IMR-90 (cell line): ENCODE results near the gene DHDH. TPM values are rescaled to one million over a fixed set of nuclear protein-coding genes. Genes with fewer than 3 reads are reported as not detected.

ENCODE experiments used
- ATAC-seq: fragments of 200-7000 bp; cut with Tn5 transposase; 2 replicates; pipeline ENCODE4 v1.9.1; 2020; ENCODE audit warnings: low read depth, mild to moderate bottlenecking, moderate library complexity
- BruUV-seq: library from RNA; stranded (reverse); fragments of 400-500 nt; replicated peaks from 2 replicates; lab custom pipeline; 2021; lab: Mats Ljungman, UMichigan
- CTCF ChIA-PET: fragments of 300-600 bp; formaldehyde crosslinking; extraction: SDS; loops from one replicate; lab custom pipeline; 2021; ENCODE audit warnings: antibody characterized with exemption; lab: Yijun Ruan, JAX
- POLR2A ChIA-PET: fragments of 300-600 bp; sonication (Branson Sonifier 250); formaldehyde crosslinking; loops from one replicate; lab custom pipeline; 2022; ENCODE audit warnings: antibody characterized with exemption; ENCODE audit not compliant: unreplicated experiment; lab: Charles Lee
- DNase-seq: peaks from one replicate; pipeline ENCODE4 v3.0.0; 2013
- H2AFZ ChIP-seq: replicated peaks from 2 replicates; pipeline ENCODE3; 2013; ENCODE audit warnings: low read length, mild to moderate bottlenecking; ENCODE audit not compliant: poor library complexity
- H2AK5ac ChIP-seq: 2 replicates; pipeline ENCODE4 v1.6.1; 2013; ENCODE audit warnings: low read depth, low read length, inconsistent platforms
- H2AK9ac ChIP-seq: replicated peaks from 2 replicates; pipeline ENCODE3; 2013; ENCODE audit warnings: mild to moderate bottlenecking, low read depth, low read length, moderate library complexity; ENCODE audit not compliant: poor library complexity
- H2BK120ac ChIP-seq: 2 replicates; pipeline ENCODE4 v1.6.1; 2013; ENCODE audit warnings: low read depth, low read length, inconsistent platforms
- H2BK15ac ChIP-seq: 3 replicates; pipeline ENCODE4 v1.6.1; 2013; ENCODE audit warnings: low read depth, low read length, inconsistent platforms
- H2BK20ac ChIP-seq: 2 replicates; pipeline ENCODE4 v1.6.1; 2013; ENCODE audit warnings: low read depth, mild to moderate bottlenecking, inconsistent platforms, low read length, moderate library complexity
- H2BK5ac ChIP-seq: 2 replicates; pipeline ENCODE4 v1.6.1; 2013; ENCODE audit warnings: mild to moderate bottlenecking, low read depth, low read length, inconsistent platforms; ENCODE audit not compliant: poor library complexity, severe bottlenecking
- H3K14ac ChIP-seq: replicated peaks from 2 replicates; pipeline ENCODE4 v1.6.1; 2013; ENCODE audit warnings: low read depth, low read length, inconsistent platforms
- H3K18ac ChIP-seq: 2 replicates; pipeline ENCODE4 v1.6.1; 2013; ENCODE audit warnings: low read depth, low read length, control low read depth
- H3K23ac ChIP-seq: 2 replicates; pipeline ENCODE4 v1.6.1; 2013; ENCODE audit warnings: low read depth, low read length, inconsistent platforms
- H3K27ac ChIP-seq: 2 replicates; pipeline ENCODE4 v1.5.1; 2013; ENCODE audit warnings: mild to moderate bottlenecking, control low read depth, low read length; ENCODE audit not compliant: insufficient read depth
- H3K27me3 ChIP-seq: 2 replicates; pipeline ENCODE4 v1.6.1; 2013; ENCODE audit warnings: low read length; ENCODE audit not compliant: control insufficient read depth, insufficient read depth
- H3K36me3 ChIP-seq: 2 replicates; pipeline ENCODE4 v1.6.1; 2013; ENCODE audit warnings: low read length, mixed read lengths; ENCODE audit not compliant: control insufficient read depth, insufficient read depth
- H3K4ac ChIP-seq: 2 replicates; pipeline ENCODE4 v1.6.1; 2013; ENCODE audit warnings: low read depth, low read length, inconsistent platforms
- H3K4me1 ChIP-seq: 2 replicates; pipeline ENCODE4 v1.6.1; 2013; ENCODE audit warnings: low read length, mixed read lengths; ENCODE audit not compliant: control insufficient read depth, insufficient read depth
- H3K4me2 ChIP-seq: 2 replicates; pipeline ENCODE4 v1.6.1; 2013; ENCODE audit warnings: low read depth, mild to moderate bottlenecking, control low read depth, low read length, moderate library complexity
- H3K4me3 ChIP-seq: 2 replicates; pipeline ENCODE4 v1.5.1; 2013; ENCODE audit warnings: low read depth, mild to moderate bottlenecking, control low read depth, low read length, moderate library complexity; ENCODE audit not compliant: insufficient read depth
- H3K56ac ChIP-seq: 2 replicates; pipeline ENCODE4 v1.6.1; 2013; ENCODE audit warnings: low read length, inconsistent platforms; ENCODE audit not compliant: insufficient read depth; ENCODE audit errors: extremely low read depth
- H3K79me1 ChIP-seq, 2 experiments: 2 replicates each; pipeline ENCODE4 v1.6.1; 2013; ENCODE audit warnings: low read length in 2 of 2, inconsistent platforms in 1 of 2, low read depth in 1 of 2
- H3K9ac ChIP-seq: 2 replicates; pipeline ENCODE4 v1.6.1; 2013; ENCODE audit warnings: low read depth, low read length, control low read depth
- H3K9me1 ChIP-seq: 2 replicates; pipeline ENCODE4 v1.6.1; 2013; ENCODE audit warnings: low read length, inconsistent platforms; ENCODE audit not compliant: insufficient read depth
- H3K9me3 ChIP-seq: 2 replicates; pipeline ENCODE4 v1.6.1; 2013; ENCODE audit warnings: low read length; ENCODE audit not compliant: control insufficient read depth, insufficient read depth
- H4K20me1 ChIP-seq: 2 replicates; pipeline ENCODE4 v1.6.1; 2013; ENCODE audit warnings: low read length, inconsistent platforms; ENCODE audit not compliant: insufficient read depth
- H4K5ac ChIP-seq: 2 replicates; pipeline ENCODE4 v1.6.1; 2013; ENCODE audit warnings: mild to moderate bottlenecking, low read depth, low read length, control low read depth
- H4K8ac ChIP-seq, 2 experiments: 2 replicates each; pipeline ENCODE4 v1.6.1; 2013; ENCODE audit warnings: low read depth in 2 of 2, low read length in 2 of 2, control low read depth in 1 of 2, inconsistent platforms in 1 of 2
- H4K91ac ChIP-seq: 2 replicates; pipeline ENCODE4 v1.6.1; 2013; ENCODE audit warnings: low read depth, low read length, inconsistent platforms; ENCODE audit not compliant: insufficient read depth
- CHD1 ChIP-seq: IDR thresholded peaks from 2 replicates; pipeline ENCODE4 v1.6.1; 2012; ENCODE audit warnings: low read depth, low read length, improper control_type of control experiment
- ELK1 ChIP-seq: fragments of 150-350 bp; IDR thresholded peaks from 2 replicates; pipeline ENCODE4 v1.6.1; 2016; ENCODE audit warnings: low read depth, mild to moderate bottlenecking, low read length, moderate library complexity, borderline replicate concordance
- MAFK ChIP-seq: IDR thresholded peaks from 2 replicates; pipeline ENCODE4 v1.6.1; 2012; ENCODE audit warnings: low read depth, low read length, improper control_type of control experiment
- MAZ ChIP-seq: IDR thresholded peaks from 2 replicates; pipeline ENCODE4 v1.6.1; 2012; ENCODE audit warnings: low read depth, mild to moderate bottlenecking, low read length, improper control_type of control experiment, moderate library complexity, borderline replicate concordance
- MXI1 ChIP-seq: IDR thresholded peaks from 2 replicates; pipeline ENCODE4 v1.6.1; 2012; ENCODE audit warnings: low read depth, mild to moderate bottlenecking, low read length, moderate library complexity, borderline replicate concordance
- POLR2A ChIP-seq: IDR thresholded peaks from 2 replicates; pipeline ENCODE4 v1.6.1; 2012; ENCODE audit warnings: mild to moderate bottlenecking, low read depth, low read length
- RAD21 ChIP-seq: IDR thresholded peaks from 2 replicates; pipeline ENCODE4 v1.6.1; 2012; ENCODE audit warnings: low read length, improper control_type of control experiment
- RCOR1 ChIP-seq: IDR thresholded peaks from 2 replicates; pipeline ENCODE4 v1.6.1; 2012; ENCODE audit warnings: mild to moderate bottlenecking, low read length, improper control_type of control experiment; ENCODE audit not compliant: insufficient replicate concordance
- USF2 ChIP-seq: fragments of 150-350 bp; IDR thresholded peaks from 2 replicates; pipeline ENCODE4 v1.6.1; 2017; ENCODE audit warnings: mild to moderate bottlenecking, antibody characterized with exemption, low read length, low read depth
- WGBS, 2 experiments: methylation state at CpG; one replicate each; pipeline versions ENCODE4 v1.1.5 to v1.1.7; 2013; ENCODE audit warnings: missing lambda C conversion rate in 2 of 2; ENCODE audit not compliant: insufficient read length in 1 of 2; ENCODE audit errors: extremely low coverage in 2 of 2; 5-methylcytosine and 5-hydroxymethylcytosine counted together
- dilution Hi-C: fragments of 300-500 bp; cut with HindIII; formaldehyde crosslinking; loops from one replicate; pipeline ENCODE4 v1.14.3; 2018; ENCODE audit warnings: low sequenced_read_pairs; ENCODE audit not compliant: unreplicated experiment
- in situ Hi-C: fragments of 300-500 bp; cut with MboI; formaldehyde crosslinking; loops from 3 replicates; pipeline ENCODE4 v1.14.3; 2019; ENCODE audit warnings: low sequenced_read_pairs, inconsistent platforms, mixed read lengths
- intact Hi-C: fragments of 100-400 bp; cut with micrococcal nuclease; formaldehyde crosslinking; loops from 2 replicates; pipeline ENCODE4 v1.10.0; 2022
- polyA plus RNA-seq, 3 experiments: library from polyadenylated mRNA; depleted of rRNA; stranded (reverse); fragments of >200 nt; gene quantifications; 2 replicates each; pipeline ENCODE4 v1.2.3, GENCODE V29; 2012; ENCODE audit warnings: low replicate concordance in 1 of 3
- total RNA-seq: library from RNA; depleted of rRNA; stranded (reverse); fragments of >200 nt; gene quantifications from 2 replicates; pipeline ENCODE4 v1.2.3, GENCODE V29; 2012

The DHDH gene
- total and polyA plus RNA-seq, 2 of the 4 experiments (the other 2 are of a cell fraction) = 0.36 to 0.53 TPM

- Histone ChIP-seq H3K79me1 (peaks cover 19 to 76% of the 10 kb centered on the region in 2 experiments), H3K9me3 (no peaks in the 10 kb centered on the region), H3K27me3 (no peaks in the 10 kb centered on the region), H3K56ac (no peak overlapping the region), H3K14ac (no peak overlapping the region), H4K20me1 (0 out of 2 replicates have a peak, but pooled peaks cover 2% of the 10 kb centered on the region), H2AFZ (no peak overlapping the region), H2BK120ac (no peak overlapping the region), H3K4ac (no peak overlapping the region), H3K27ac (no peak overlapping the region), H3K18ac (no peak overlapping the region), H2BK20ac (no peak overlapping the region), H4K5ac (no peak overlapping the region), H2AK9ac (no peak overlapping the region), H2BK15ac (no peak overlapping the region), H3K23ac (no peak overlapping the region), H4K91ac (no peak overlapping the region), H3K4me3 (no peak overlapping the region), H3K9ac (no peak overlapping the region), H4K8ac (no peak overlapping the region), H3K9me1 (peaks cover 18% of the 10 kb centered on the region), H2BK5ac (no peak overlapping the region), H3K4me2 (no peak overlapping the region), H2AK5ac (no peak overlapping the region), H3K36me3 (peaks cover 17% of the 10 kb centered on the region), H3K4me1 (peaks cover 27% of the 10 kb centered on the region)
- CTCF ChIA-PET = no interaction called here
- TF ChIP-seq MAZ (no peak), MXI1 (no peak), MAFK (no peak), ELK1 (no peak), CHD1 (no peak), USF2 (no peak), RAD21 (no peak), RCOR1 (no peak), POLR2A (no peak)
- intact Hi-C loops (loop anchor here (10.0 kb wide), 1 partner anchor 315 kb away; the partner anchor contains the start of gene CA11), dilution Hi-C loops (no loop called here), in situ Hi-C loops (loop anchor here (5.0 to 10.0 kb wide), 2 partner anchors 67 to 315 kb away; partner anchors contain the start of gene CA11)
- POLR2A ChIA-PET = no interaction called here
- WGBS, 2 experiments = 100% methylated on average over 2 of the region's 16 CpGs; no CpG with 5 or more reads in 1 of the 2 experiments
- BruUV-seq = no TSS peak
- DNase-seq = no peak
- no peak for ATAC-seq
Observed at GRCh38 chr19:48959341-48960239, 26.1 kb downstream of the DHDH start.
